GM18499 (cell line): ENCODE results near the gene SECISBP2.
"Not testable (repeated sequence)": the region's sequence is repeated elsewhere in the genome, so short reads cannot be mapped to it uniquely, and the experiment has no call there.

Source experiments
- ATAC-seq: cut with Tn5 transposase; IDR thresholded peaks from one replicate; pipeline ENCODE4 v1.9.1; 2021; ENCODE audit warnings: moderate number of reproducible peaks; ENCODE audit not compliant: insufficient read depth, unreplicated experiment

The SECISBP2 gene

DNA sequence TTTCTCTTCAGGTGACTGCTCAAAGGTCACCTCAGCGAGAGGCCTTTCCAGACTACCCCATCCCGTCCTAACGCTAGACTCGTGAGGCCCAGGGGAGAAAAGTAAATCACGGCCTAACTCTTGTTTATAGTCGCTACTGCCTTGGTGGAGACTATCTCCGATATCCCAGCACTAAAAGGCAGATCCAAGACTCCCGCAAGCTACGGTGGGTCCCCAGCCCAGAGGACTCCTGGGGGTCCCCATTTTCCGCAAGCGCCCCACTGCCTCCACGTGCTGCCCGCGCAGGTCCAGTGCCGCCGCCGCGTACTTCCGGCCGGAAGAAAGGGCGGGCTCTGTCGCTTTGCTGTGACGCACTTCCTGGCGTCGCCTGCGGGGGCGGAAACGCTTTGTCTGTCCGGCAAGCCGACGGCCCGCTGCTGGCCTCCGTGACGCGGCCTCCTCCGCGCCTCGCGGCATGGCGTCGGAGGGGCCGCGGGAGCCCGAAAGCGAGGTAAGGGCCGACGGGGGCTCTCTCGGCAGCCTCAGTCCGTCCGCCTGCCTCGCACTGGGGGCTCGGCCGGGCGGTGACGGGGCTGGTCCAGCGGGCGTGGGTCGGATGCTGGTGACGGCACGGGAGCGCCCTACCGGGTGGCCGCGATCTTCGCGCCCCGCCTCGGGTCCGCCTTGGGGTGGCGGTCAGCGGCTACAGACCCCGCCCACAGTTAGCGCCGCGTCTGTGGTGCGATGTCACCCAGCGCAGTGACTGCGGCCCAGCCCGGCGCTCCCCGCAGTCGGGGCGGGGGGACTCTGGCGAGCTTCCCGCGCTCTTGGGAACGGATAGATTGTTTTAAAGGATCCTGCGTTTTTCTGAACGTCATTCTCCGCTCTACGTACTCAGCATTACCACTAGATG is at the start of gene SECISBP2:
Gene SECISBP2 (plus strand): TSS at position 378 of the 892 bp plus-strand sequence. CDS start 77 bp downstream, at position 455.
- peak; percentile 66 for ATAC-seq

DNA sequence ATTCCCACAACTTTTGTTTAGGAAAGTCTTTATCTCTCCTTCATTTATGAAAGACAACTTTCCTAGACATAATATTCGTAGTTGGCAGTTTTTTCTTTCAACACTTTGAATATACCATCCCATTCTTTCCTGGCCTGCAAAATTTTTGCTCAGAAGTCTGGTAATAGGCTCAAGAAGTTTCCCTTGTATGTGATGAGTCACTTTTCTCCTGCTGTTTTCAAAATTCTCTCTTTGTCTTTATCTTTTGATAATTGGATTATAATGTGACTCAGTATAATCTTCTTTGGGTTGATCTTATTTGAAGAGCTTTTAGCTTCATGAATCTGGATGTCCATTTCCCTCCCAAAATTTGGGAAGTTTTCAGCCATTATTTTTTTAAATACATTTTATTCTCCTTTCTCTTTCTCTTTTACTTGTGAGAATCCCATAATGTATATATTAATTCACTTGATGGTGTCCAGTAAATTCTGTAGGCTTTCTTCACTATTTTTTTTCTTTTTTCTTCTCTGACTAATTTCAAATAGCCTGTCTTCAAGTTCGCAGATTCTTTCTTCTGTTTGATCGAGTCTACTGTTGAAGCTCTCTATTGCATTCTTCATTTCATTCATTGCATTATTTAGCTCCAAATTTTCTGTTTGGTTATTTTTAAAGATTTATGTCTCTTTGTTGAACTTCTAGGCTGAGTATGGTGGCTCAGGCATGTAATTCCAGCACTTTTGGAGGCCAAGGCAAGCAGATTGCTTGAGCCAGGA is 44.6 kb upstream of the SECISBP2 start:
- ATAC-seq: no peak

GRCh38 chr9:89274838-89275237 is 43.5 kb upstream of the SECISBP2 start:
- no peak for ATAC-seq

GRCh38 chr9:89276040-89276439 is 42.3 kb upstream of the SECISBP2 start:
- ATAC-seq: not testable (repeated sequence)

DNA sequence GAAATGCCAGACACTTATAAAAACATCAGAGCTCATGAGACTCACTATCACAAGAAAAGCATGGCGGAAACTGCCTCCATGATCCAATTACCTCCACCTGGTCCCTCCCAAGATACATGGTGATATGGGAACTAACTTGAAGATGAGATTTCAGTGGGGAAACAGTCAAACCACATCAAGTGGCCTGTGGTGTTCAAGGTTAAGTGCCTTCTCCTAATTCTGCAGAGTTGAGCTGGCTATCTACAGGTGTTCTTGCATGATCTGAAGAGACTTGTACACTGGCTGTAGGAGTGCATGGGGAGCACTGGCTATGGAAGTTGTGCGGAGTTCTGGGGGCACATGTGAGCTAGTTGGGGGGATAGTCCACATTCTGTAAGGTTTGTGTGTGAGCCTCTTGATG is 41.3 kb upstream of the SECISBP2 start:
- ATAC-seq: no peak

DNA sequence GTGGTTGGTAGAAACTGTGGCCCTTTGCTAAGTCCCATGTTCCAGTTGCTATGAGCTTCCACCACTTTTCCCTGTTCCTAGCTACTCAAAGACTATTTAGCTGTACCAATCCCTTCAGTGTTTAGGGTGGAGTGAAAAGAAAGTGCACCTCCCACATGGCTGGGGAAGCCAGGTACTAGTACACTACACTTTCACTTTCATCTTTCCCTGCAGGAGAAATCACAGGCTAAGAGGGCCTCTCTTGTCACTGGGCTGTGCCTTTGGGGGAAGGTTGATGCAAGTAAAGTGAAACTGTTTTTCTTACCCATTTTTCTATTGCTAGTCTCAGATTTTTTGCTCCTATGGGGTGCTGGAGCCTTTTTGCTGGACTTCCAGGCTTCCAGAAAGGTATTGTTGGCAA is 40.8 kb upstream of the SECISBP2 start:
- ATAC-seq: no peak

- ATAC-seq: no peak
Observed at GRCh38 chr9:89278551-89278950, 39.7 kb upstream of the SECISBP2 start.

DNA sequence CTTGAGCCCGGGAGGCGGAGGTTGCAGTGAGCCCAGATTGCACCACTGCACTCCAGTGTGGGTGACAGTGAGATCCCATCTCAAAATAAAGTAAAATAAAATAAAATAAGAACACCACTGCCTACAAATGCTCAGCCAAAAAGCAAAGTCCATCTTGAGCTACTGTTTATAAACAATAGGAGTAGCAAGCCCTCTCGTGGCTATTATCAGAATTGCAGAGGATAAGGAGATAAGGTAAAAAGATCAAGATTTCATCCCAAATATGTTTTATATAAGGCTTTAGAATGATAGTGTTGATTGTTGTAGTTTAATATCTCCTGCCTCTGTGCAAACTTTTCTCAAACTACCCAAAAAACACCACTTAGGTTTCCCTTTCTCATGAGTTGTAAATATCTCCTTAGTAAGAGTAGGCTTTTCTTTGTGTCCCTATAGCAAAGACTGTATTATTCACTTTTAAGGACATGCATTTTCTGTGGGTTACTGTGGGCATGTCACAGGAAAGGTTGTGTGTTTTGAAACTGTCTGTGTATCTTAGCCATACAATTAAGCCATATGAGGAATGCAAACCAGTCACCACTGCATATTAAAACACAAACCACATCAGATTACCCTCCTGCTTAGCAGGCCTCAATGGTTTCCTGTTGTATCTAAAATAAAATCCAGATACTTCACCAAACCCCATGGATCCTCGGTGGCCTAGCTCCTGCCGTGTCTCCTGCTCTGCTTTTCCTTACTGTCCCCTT is 39.1 kb upstream of the SECISBP2 start:
- ATAC-seq: no peak

DNA sequence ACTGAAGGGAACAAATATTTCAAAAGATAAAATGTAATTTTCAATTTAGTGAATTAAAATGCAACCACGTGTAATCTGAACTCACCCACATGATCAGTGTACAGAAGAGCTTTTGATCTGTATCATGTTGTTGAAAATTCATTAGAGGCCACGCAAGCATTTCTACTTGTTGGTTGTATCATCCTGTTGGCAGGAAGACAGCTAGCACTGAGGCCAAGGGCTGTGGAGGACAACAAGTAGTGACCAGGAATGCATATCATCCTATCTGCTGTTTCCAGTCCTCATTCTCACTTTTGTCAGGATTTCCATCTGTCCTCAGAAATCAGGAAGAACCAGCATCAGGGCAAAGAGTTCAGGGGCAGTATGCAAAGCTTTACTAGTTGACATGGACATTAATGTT is 37.2 kb upstream of the SECISBP2 start:
- no peak for ATAC-seq

- ATAC-seq: not testable (repeated sequence)
Observed at GRCh38 chr9:89282248-89282968, 35.9 kb upstream of the SECISBP2 start.

DNA sequence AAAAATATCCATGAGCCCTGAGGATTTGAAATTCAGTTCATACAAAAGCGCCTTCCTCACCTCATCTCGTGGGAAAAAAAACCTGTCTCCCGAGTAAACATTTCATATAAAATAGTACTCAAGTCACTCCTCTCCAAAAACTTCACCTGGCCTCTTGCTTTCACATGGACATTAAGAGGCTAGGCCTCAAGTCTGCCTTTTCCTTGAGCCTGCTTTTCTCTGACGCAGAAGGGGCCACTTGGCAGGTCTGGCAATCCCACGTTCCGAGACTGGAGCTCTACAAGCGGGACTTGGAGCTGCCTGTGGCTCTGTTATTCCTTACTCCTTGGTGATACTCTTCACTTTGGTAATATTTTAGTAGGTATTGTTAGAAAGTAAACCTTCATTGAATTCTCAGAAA is 34.2 kb upstream of the SECISBP2 start:
- ATAC-seq: no peak

- no peak for ATAC-seq
Observed at GRCh38 chr9:89291741-89292140, 26.6 kb upstream of the SECISBP2 start.

DNA sequence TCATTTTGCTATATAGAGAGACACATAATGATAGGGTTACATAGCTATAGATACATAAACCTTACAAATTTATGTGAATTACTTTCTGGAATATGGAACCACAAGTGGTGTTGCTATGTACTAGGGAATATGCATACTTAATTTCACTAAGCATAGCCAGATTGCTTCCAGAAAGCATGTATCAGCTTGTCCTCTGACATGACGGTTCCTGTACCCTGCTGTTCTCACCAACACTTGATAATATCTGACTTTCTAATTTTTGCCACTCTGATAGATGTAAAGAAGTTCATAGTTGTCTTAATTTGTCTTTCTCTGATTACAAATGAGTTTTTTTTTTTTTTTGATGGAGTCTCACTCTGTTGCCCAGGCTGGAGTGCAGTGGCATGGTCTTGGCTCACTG is 25.3 kb upstream of the SECISBP2 start:
- no peak for ATAC-seq

DNA sequence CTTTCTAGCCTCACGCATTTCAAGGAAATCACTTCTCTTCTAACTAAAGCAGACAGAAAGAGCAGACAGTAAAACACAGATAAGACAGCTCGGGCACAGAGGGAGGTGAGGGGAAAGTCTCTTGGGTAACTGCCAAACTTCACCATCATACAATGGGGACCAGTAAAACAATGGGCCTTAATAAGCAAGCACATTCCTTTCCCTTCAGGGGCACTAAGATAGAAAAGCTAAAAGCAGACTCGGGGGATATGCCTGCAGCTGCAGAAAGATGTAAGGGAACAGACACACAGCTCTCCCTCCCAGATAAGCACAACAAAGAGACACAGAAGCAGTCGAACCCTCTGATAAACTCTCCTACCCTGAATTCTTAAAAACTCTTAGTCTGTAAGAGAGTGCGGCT is 22.9 kb upstream of the SECISBP2 start:
- no peak for ATAC-seq

GRCh38 chr9:89301996-89302395 is 16.3 kb upstream of the SECISBP2 start:
- not testable (repeated sequence) for ATAC-seq

DNA sequence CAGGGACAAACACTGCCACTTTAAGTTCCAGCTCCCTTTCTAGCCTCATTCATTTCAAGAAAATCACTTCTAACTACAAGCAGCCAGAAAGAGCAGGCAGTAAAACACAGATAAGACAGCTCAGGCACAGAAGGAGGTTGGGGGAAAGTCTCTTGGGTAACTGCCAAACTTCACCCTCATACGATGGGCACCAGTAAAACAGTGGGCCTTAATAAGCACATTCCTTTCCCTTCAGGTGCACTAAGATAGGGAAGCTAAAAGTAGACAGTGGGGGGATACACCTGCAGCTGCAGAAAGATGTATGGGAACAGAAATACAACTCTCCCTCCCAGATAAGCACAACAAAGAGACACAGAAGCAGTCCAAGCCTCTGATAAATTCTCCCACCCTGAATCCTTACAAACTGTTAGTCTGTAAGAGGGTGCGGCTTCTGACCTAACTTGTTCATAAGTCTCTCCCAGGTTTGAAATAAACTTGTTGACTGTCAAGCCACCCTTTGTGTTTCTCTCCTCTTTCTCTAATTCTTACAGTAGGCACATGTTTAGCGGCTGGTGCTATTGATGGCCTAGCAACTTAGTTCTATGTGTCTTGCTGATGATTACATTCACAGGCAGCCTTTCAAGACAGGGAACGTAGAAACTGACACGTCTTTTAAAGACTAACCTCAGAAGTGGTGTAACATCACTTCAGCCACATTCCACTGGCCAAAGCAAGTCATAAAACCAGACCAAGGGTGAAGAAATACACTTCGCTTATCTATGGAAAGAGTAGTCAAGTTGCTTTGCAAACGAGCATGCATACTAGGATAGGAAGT is 14.1 kb upstream of the SECISBP2 start:
- no peak for ATAC-seq

DNA sequence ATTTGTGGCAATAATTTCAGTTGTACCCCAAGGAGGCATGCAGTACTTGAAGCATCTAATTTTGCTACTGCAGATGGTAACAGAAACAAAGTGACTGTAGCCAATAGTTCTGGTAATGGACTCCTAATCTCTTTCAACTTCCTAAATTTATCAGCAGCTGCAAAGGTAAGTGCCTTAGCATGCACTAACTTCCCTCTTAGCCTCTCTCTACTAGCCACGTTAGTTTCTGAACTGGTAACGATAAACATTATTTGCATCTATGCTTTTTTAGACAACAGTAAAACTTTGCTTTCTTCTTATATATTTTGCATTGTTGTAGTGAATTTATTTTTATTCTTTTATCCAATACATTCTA is 13.5 kb upstream of the SECISBP2 start:
- no peak for ATAC-seq

DNA sequence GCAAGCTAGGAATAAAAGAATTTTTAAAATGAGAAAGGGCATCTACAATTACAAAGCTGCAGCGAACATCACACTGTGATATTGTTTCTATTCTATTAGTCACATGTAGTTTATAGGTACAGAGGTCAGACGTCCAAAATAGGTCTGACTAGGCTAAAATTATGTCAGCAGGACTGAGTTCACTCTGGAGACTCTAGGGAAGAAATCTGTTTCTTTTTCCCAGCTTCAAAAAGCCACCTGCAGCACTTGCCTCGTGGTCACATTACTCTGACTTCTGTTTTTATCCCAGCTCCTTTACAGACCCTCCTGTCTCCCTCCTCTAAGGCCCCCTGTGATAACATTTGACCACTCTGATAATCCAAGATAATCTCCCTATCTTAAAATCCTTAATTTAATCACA is 12.4 kb upstream of the SECISBP2 start:
- no peak for ATAC-seq

DNA sequence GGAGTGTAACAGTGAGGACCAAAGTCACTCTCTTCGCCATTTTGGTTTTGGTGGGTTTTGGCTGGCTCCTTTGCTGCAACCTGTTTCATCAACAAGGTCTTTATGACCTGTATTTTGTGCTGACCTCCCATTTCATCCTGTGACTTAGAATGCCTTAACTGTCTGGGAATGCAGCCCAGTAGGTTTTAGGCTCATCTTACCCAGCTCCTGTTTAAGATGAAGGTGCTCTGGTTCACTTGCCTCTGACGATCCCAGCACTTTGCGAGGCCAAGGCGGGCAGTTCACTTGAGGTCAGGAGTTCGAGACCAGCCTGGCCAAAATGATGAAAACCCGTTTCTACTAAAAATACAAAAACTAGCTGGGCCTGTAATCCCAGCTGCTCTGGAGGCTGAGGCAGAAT is 9.1 kb upstream of the SECISBP2 start:
- ATAC-seq: no peak
